ENCODE measurements around the gene TTLL11.

TTLL11 gene

GRCh38 chr9:121900163-121900562, 192.9 kb downstream of the TTLL11 start:
- H3K9me3 ChIP-seq (ENCODE audit: insufficient read depth, low read depth, low read length), result peaks cover 8% of the 10 kb centered on the region; the same call in 1 of the 2 replicates
- no peaks in the 10 kb centered on the region for H3K79me2 ChIP-seq (ENCODE audit: insufficient read depth, low read length)
- no peaks in the 10 kb centered on the region for H3K9me2 ChIP-seq (replicated peaks; ENCODE audit: low read depth, low read length)
- no peaks in the 10 kb centered on the region for H4K20me1 ChIP-seq (ENCODE audit: insufficient read depth, low read length, poor library complexity, severe bottlenecking)
- H3F3A ChIP-seq (ENCODE audit: low read depth), result peaks cover 8% of the 10 kb centered on the region; the same call in 1 of the 2 replicates
- no peak overlapping the region for H3K4me3 ChIP-seq (ENCODE audit: low read length, poor library complexity, severe bottlenecking)
- H2AFZ ChIP-seq (ENCODE audit: low read length), result no peak overlapping the region
- peaks cover 14% of the 10 kb centered on the region for H3K4me1 ChIP-seq (ENCODE audit: insufficient read depth, low read length, poor library complexity, severe bottlenecking)
- H3K4me2 ChIP-seq (ENCODE audit: low read depth, low read length, poor library complexity, severe bottlenecking), result no peak overlapping the region
- H3K36me3 ChIP-seq (ENCODE audit: insufficient read depth, low read length), result peaks cover 6% of the 10 kb centered on the region; the same call in 1 of the 2 replicates
- H3K27me3 ChIP-seq (ENCODE audit: insufficient read depth, low read length, poor library complexity, severe bottlenecking), result no peaks in the 10 kb centered on the region
- TF ChIP-seq CTCF (conservative IDR thresholded peaks at IDR 0.05; ENCODE audit: low read length), result no peak
- no peak for TF ChIP-seq EZH2phosphoT487 (IDR thresholded peaks at IDR 0.05; ENCODE audit: borderline replicate concordance)
- H3K9ac ChIP-seq (ENCODE audit: low read depth, low read length, poor library complexity, severe bottlenecking), result no peak overlapping the region

- no peak for TF ChIP-seq EZH2phosphoT487 (IDR thresholded peaks at IDR 0.05; ENCODE audit: borderline replicate concordance)
- no peak for TF ChIP-seq CTCF (conservative IDR thresholded peaks at IDR 0.05; ENCODE audit: low read length)
- H3K9ac ChIP-seq (ENCODE audit: low read depth, low read length, poor library complexity, severe bottlenecking), result no peak overlapping the region
These were observed 194.3 kb downstream of the TTLL11 start for GRCh38 chr9:121898856-121899255.

GRCh38 chr9:121897140-121897539, 196.0 kb downstream of the TTLL11 start:
- Histone ChIP-seq H3K4me2 (ENCODE audit: low read depth, low read length, poor library complexity, severe bottlenecking) (no peak overlapping the region), H3K9ac (ENCODE audit: low read depth, low read length, poor library complexity, severe bottlenecking) (no peak overlapping the region)

More at GRCh38 chr9:121898856-121899255, 194.3 kb downstream of the TTLL11 start:
- Histone ChIP-seq H4K20me1 (ENCODE audit: insufficient read depth, low read length, poor library complexity, severe bottlenecking) (peaks cover under 1% of the 10 kb centered on the region), H2AFZ (ENCODE audit: low read length) (no peak overlapping the region), H3K9me3 (ENCODE audit: insufficient read depth, low read depth, low read length) (peaks cover 8% of the 10 kb centered on the region; the same call in 1 of the 2 replicates), H3K4me1 (ENCODE audit: insufficient read depth, low read length, poor library complexity, severe bottlenecking) (peaks cover 14% of the 10 kb centered on the region), H3K4me2 (ENCODE audit: low read depth, low read length, poor library complexity, severe bottlenecking) (no peak overlapping the region), H3K4me3 (ENCODE audit: low read length, poor library complexity, severe bottlenecking) (no peak overlapping the region), H3F3A (ENCODE audit: low read depth) (peaks cover 8% of the 10 kb centered on the region; the same call in 1 of the 2 replicates), H3K36me3 (ENCODE audit: insufficient read depth, low read length) (peaks cover 7% of the 10 kb centered on the region; the same call in 1 of the 2 replicates), H3K9me2 (replicated peaks; ENCODE audit: low read depth, low read length) (no peaks in the 10 kb centered on the region), H3K79me2 (ENCODE audit: insufficient read depth, low read length) (no peaks in the 10 kb centered on the region), H3K27me3 (ENCODE audit: insufficient read depth, low read length, poor library complexity, severe bottlenecking) (no peaks in the 10 kb centered on the region)

More at GRCh38 chr9:121897140-121897539, 196.0 kb downstream of the TTLL11 start:
- Histone ChIP-seq H3F3A (ENCODE audit: low read depth) (peaks cover 8% of the 10 kb centered on the region; the same call in 1 of the 2 replicates), H3K9me3 (ENCODE audit: insufficient read depth, low read depth, low read length) (peaks cover 8% of the 10 kb centered on the region; the same call in 1 of the 2 replicates), H4K20me1 (ENCODE audit: insufficient read depth, low read length, poor library complexity, severe bottlenecking) (peaks cover 6% of the 10 kb centered on the region), H3K36me3 (ENCODE audit: insufficient read depth, low read length) (peaks cover 7% of the 10 kb centered on the region; the same call in 1 of the 2 replicates), H3K4me1 (ENCODE audit: insufficient read depth, low read length, poor library complexity, severe bottlenecking) (peaks cover 1% of the 10 kb centered on the region), H3K9me2 (replicated peaks; ENCODE audit: low read depth, low read length) (no peaks in the 10 kb centered on the region), H2AFZ (ENCODE audit: low read length) (no peak overlapping the region), H3K79me2 (ENCODE audit: insufficient read depth, low read length) (no peaks in the 10 kb centered on the region), H3K27me3 (ENCODE audit: insufficient read depth, low read length, poor library complexity, severe bottlenecking) (no peaks in the 10 kb centered on the region), H3K4me3 (ENCODE audit: low read length, poor library complexity, severe bottlenecking) (no peak overlapping the region)
- TF ChIP-seq EZH2phosphoT487 (IDR thresholded peaks at IDR 0.05; ENCODE audit: borderline replicate concordance) (no peak), CTCF (conservative IDR thresholded peaks at IDR 0.05; ENCODE audit: low read length) (no peak)

Measured in Loucy (cell line).